GM23338 (cell line): Measurements from ENCODE around the gene SEC14L1. TPM values are rescaled to one million over a fixed set of nuclear protein-coding genes. Genes with fewer than 3 reads are reported as not detected.

Source experiments
- ATAC-seq: fragments of 200-7000 bp; cut with Tn5 transposase; 3 replicates; pipeline ENCODE4 v1.9.1; 2020
- DNase-seq: peaks from one replicate; pipeline ENCODE4 v3.0.0-alpha.2; 2015; ENCODE audit warnings: low spot score
- H2AFZ ChIP-seq: fragments of 200-600 bp; sonication (generic); 2 replicates; pipeline ENCODE4 v1.8.0; 2016; ENCODE audit warnings: antibody characterized with exemption, mild to moderate bottlenecking, moderate library complexity
- H3F3A ChIP-seq: fragments of 200-600 bp; sonication (generic); replicated peaks from 2 replicates; pipeline ENCODE4 v1.8.0; 2017; ENCODE audit warnings: antibody characterized with exemption, mixed run types, low read depth
- H3K27ac ChIP-seq: fragments of 200-600 bp; sonication (generic); 2 replicates; pipeline ENCODE4 v1.6.1; 2016; ENCODE audit warnings: low read depth
- H3K27me3 ChIP-seq: fragments of 200-600 bp; sonication (generic); 2 replicates; pipeline ENCODE4 v1.8.0; 2016; ENCODE audit warnings: mild to moderate bottlenecking, mixed run types, moderate library complexity; ENCODE audit not compliant: insufficient read depth
- H3K36me3 ChIP-seq: fragments of 200-600 bp; sonication (generic); 2 replicates; pipeline ENCODE4 v1.8.0; 2016; ENCODE audit warnings: mild to moderate bottlenecking; ENCODE audit not compliant: insufficient read depth
- H3K4me1 ChIP-seq: fragments of 200-600 bp; sonication (generic); 2 replicates; pipeline ENCODE4 v1.8.0; 2016; ENCODE audit warnings: mild to moderate bottlenecking, moderate library complexity; ENCODE audit not compliant: insufficient read depth
- H3K4me2 ChIP-seq: fragments of 200-600 bp; sonication (generic); 2 replicates; pipeline ENCODE4 v1.7.1; 2017; ENCODE audit warnings: mixed run types
- H3K4me3 ChIP-seq: fragments of 200-600 bp; sonication (generic); 2 replicates; pipeline ENCODE4 v1.6.1; 2016; ENCODE audit warnings: mixed run types
- H3K79me2 ChIP-seq: fragments of 200-600 bp; sonication (generic); replicated peaks from 2 replicates; pipeline ENCODE4 v1.8.0; 2017; ENCODE audit warnings: mild to moderate bottlenecking; ENCODE audit not compliant: insufficient read depth
- H3K9me2 ChIP-seq: fragments of 200-600 bp; sonication (generic); 2 replicates; pipeline ENCODE4 v1.8.0; 2017; ENCODE audit not compliant: insufficient read depth
- H4K20me1 ChIP-seq: fragments of 200-600 bp; sonication (generic); replicated peaks from 2 replicates; pipeline ENCODE4 v1.8.0; 2017; ENCODE audit warnings: mild to moderate bottlenecking; ENCODE audit not compliant: insufficient read depth
- H3K27ac Mint-ChIP-seq: 2 replicates; pipeline ENCODE4 v1.8.0; 2020; ENCODE audit warnings: inconsistent platforms, mild to moderate bottlenecking, moderate library complexity, mixed read lengths
- H3K27me3 Mint-ChIP-seq: 3 replicates; pipeline ENCODE4 v1.8.0; 2022; ENCODE audit warnings: low read depth, mild to moderate bottlenecking, moderate library complexity, mixed read lengths, inconsistent platforms; ENCODE audit not compliant: insufficient read depth, poor library complexity
- H3K36me3 Mint-ChIP-seq: 3 replicates; pipeline ENCODE4 v1.8.0; 2021; ENCODE audit warnings: low read depth, mild to moderate bottlenecking, inconsistent platforms, moderate library complexity, mixed read lengths
- H3K4me1 Mint-ChIP-seq: 3 replicates; pipeline ENCODE4 v1.8.0; 2020; ENCODE audit warnings: mild to moderate bottlenecking, inconsistent platforms, mixed read lengths
- H3K4me3 Mint-ChIP-seq: 3 replicates; pipeline ENCODE4 v1.8.0; 2021; ENCODE audit warnings: moderate library complexity, mild to moderate bottlenecking, inconsistent platforms, mixed read lengths
- H3K9me3 Mint-ChIP-seq: 3 replicates; pipeline ENCODE4 v1.8.0; 2020; ENCODE audit warnings: moderate library complexity, mild to moderate bottlenecking, inconsistent platforms, mixed read lengths
- EZH2 ChIP-seq: fragments of 200-600 bp; sonication (generic); IDR thresholded peaks from one replicate; pipeline ENCODE4 v1.8.0; 2017; ENCODE audit warnings: antibody characterized with exemption, mild to moderate bottlenecking, low read depth; ENCODE audit not compliant: unreplicated experiment
- EZH2phosphoT487 ChIP-seq: fragments of 200-600 bp; sonication (generic); IDR thresholded peaks from one replicate; pipeline ENCODE4 v1.8.1; 2018; ENCODE audit warnings: antibody characterized with exemption; ENCODE audit not compliant: unreplicated experiment
- JUNB ChIP-seq: IDR thresholded peaks from one replicate; pipeline ENCODE4 v1.6.1; 2016; ENCODE audit warnings: antibody characterized with exemption; ENCODE audit not compliant: unreplicated experiment
- NANOG ChIP-seq: IDR thresholded peaks from 2 replicates; pipeline ENCODE4 v1.6.1; 2016; ENCODE audit warnings: antibody characterized with exemption, borderline replicate concordance
- ZNF114 ChIP-seq: fragments of 250-450 bp; sonication (Bioruptor Pico); IDR thresholded peaks from 2 replicates; pipeline ENCODE4 v1.5.0; 2020; ENCODE audit warnings: mild to moderate bottlenecking, moderate library complexity
- ZNF331 ChIP-seq: fragments of 250-450 bp; sonication (Bioruptor Pico); IDR thresholded peaks from 2 replicates; pipeline ENCODE4 v1.5.0; 2020; ENCODE audit warnings: low read depth, mild to moderate bottlenecking, moderate library complexity
- polyA plus RNA-seq: library from polyadenylated mRNA; unstranded; fragments of >200 nt; fragmentation: Nextera tagmentation; extraction: Ambion mirVana; gene quantifications from 2 replicates; pipeline ENCODE4 v1.2.1, GENCODE V29; 2016
- total RNA-seq: library from RNA; depleted of rRNA; stranded (reverse); fragments of >200 nt; shearing (Covaris generic); gene quantifications from 2 replicates; pipeline ENCODE4 v1.2.3, GENCODE V29; 2014
- TF ChIP-seq, protein P1 (sequence below): IDR thresholded peaks from one replicate; pipeline ENCODE4 v1.6.1; 2018; ENCODE audit warnings: antibody characterized with exemption; ENCODE audit not compliant: unreplicated experiment

Gene SEC14L1
- total and polyA plus RNA-seq, 2 experiments from 2014 or later = 26.8 to 54.8 TPM

DNA sequence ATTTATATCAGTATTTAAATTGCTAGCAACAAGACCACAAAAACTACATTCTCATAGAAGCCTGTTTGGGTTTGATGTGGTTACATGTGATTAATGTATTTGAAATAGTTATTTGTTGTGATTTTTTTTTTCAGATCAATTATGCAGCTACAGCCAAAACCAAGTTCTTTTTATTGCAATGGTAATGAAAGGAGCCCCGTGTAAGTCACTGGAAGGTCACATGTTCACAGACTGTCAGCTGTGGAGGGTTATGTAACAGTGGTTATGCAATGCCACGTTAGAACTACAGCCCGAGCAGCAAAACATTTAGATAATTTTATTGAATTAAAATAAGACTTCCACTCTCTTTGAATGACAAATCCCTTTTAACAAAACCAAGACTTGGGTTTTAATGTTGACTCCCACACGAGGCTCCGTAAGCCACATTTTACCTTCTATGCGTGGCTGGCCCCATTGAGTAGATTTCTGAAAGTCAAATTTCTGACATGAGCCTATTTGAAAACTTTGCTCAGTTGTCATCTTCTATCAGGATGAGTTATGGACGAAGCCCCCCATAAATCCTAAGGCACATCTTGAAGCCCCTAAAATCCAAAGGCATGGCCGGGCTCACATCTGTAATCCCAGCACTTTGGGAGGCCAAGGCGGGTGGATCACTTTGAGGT lies 41.8 kb upstream of the SEC14L1 start (continued):
- TF ChIP-seq, protein P1, sequence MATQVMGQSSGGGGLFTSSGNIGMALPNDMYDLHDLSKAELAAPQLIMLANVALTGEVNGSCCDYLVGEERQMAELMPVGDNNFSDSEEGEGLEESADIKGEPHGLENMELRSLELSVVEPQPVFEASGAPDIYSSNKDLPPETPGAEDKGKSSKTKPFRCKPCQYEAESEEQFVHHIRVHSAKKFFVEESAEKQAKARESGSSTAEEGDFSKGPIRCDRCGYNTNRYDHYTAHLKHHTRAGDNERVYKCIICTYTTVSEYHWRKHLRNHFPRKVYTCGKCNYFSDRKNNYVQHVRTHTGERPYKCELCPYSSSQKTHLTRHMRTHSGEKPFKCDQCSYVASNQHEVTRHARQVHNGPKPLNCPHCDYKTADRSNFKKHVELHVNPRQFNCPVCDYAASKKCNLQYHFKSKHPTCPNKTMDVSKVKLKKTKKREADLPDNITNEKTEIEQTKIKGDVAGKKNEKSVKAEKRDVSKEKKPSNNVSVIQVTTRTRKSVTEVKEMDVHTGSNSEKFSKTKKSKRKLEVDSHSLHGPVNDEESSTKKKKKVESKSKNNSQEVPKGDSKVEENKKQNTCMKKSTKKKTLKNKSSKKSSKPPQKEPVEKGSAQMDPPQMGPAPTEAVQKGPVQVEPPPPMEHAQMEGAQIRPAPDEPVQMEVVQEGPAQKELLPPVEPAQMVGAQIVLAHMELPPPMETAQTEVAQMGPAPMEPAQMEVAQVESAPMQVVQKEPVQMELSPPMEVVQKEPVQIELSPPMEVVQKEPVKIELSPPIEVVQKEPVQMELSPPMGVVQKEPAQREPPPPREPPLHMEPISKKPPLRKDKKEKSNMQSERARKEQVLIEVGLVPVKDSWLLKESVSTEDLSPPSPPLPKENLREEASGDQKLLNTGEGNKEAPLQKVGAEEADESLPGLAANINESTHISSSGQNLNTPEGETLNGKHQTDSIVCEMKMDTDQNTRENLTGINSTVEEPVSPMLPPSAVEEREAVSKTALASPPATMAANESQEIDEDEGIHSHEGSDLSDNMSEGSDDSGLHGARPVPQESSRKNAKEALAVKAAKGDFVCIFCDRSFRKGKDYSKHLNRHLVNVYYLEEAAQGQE = no peak
- no peak for TF ChIP-seq NANOG
- no peak for TF ChIP-seq EZH2phosphoT487
- TF ChIP-seq JUNB = no peak

DNA sequence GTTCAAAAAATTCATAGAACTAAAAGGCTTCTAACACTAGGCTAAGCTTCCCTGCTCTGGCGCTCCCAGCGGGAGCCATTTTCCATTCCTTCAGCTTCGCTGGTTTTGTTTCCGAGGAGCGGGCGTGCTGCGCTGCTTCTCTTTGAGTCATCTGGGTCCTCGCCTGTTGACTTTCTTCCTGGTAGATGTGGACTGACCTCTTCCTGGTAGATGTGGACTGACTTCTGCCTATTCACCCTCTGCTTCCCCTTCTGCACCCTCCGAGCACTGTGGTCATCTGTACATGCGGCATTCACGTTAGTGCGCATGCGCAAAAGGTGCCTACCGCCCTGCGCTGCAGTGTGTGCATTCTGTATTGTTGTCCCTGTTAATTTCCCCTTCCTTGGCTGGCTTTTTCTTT lies 40.8 kb upstream of the SEC14L1 start:
- Histone ChIP-seq H3K4me3 (no peak overlapping the region), H3K27me3 (no peaks in the 10 kb centered on the region), H3F3A (no peaks in the 10 kb centered on the region), H3K4me1 (peaks cover 7% of the 10 kb centered on the region), H3K36me3 (no peaks in the 10 kb centered on the region), H3K27ac (no peak overlapping the region), H3K4me2 (no peak overlapping the region), H3K79me2 (no peaks in the 10 kb centered on the region), H4K20me1 (no peaks in the 10 kb centered on the region), H3K9me2 (no peaks in the 10 kb centered on the region), H2AFZ (no peak overlapping the region)
- DNase-seq (no peak), ATAC-seq (no peak)
- peaks cover 9% of the 10 kb centered on the region for H3K27me3 Mint-ChIP-seq
- H3K4me1 Mint-ChIP-seq = peaks cover 26% of the 10 kb centered on the region
- no peaks in the 10 kb centered on the region for H3K9me3 Mint-ChIP-seq
- peaks cover 32% of the 10 kb centered on the region for H3K36me3 Mint-ChIP-seq
- H3K27ac Mint-ChIP-seq = no peak overlapping the region
- no peak overlapping the region for H3K4me3 Mint-ChIP-seq
- no peak for TF ChIP-seq ZNF331 (CRISPR knock-in tag)
- no peak for TF ChIP-seq NANOG
- no peak for TF ChIP-seq ZNF114 (CRISPR knock-in tag)
- TF ChIP-seq EZH2 = no peak

DNA sequence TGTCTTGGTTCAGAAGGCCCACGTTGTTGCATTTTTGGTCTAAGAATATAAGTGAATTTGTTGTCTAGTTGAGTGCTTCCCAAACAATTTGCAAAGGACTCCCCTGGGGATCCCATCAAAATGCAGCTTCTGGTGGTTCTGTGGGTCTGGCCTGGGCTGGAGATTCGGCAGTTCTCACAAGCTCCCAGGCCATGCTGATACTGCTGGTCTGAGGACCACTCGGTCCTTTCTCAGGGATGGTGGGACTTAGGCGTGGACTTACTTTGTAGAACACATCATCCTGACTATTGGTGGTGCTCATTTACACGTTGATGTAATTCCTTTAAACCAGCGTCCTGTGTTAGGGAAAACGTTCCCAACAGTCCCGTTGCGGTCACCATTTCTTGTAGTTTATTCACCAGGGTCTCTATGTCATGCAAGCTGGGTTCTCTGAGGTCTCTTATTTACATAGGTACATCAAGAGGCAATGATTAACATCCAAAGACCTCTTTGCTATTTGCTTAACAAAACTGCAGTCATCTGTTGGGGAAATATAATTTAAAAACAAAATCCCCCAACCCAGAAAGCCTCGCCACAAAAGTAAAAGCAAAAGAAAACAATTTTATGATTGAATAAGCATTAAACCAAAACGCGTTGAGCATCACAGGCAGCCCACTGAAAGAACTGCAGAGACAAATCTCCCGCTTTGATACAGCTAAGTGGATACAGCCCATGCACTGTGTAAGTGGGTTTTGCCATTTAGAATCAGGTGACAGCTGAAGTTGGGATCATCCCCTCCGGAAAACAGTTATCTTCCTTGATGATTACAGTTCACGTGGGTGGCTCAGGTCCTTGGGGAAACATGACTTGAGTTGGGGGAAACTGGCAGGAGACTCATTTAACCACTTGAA lies 39.0 kb upstream of the SEC14L1 start:
- H3K4me1 Mint-ChIP-seq = peaks cover 30% of the 10 kb centered on the region
- no peaks in the 10 kb centered on the region for H3K9me3 Mint-ChIP-seq
- Histone ChIP-seq H3K36me3 (no peaks in the 10 kb centered on the region), H3K4me2 (no peak overlapping the region), H3K79me2 (no peaks in the 10 kb centered on the region), H3K27ac (no peak overlapping the region), H3K9me2 (no peaks in the 10 kb centered on the region), H3K27me3 (no peaks in the 10 kb centered on the region), H2AFZ (no peak overlapping the region), H3K4me3 (no peak overlapping the region), H3K4me1 (peaks cover 20% of the 10 kb centered on the region), H3F3A (no peaks in the 10 kb centered on the region), H4K20me1 (no peaks in the 10 kb centered on the region)
- H3K36me3 Mint-ChIP-seq = peaks cover 24% of the 10 kb centered on the region
- ATAC-seq (no peak), DNase-seq (no peak)
- H3K4me3 Mint-ChIP-seq = no peak overlapping the region
- H3K27me3 Mint-ChIP-seq = peaks cover 4% of the 10 kb centered on the region
- H3K27ac Mint-ChIP-seq = no peak overlapping the region
- TF ChIP-seq, protein P1 = no peak
- TF ChIP-seq EZH2phosphoT487 (no peak), NANOG (no peak)
